ENCODE measurements around the gene UFC1. TPM values are rescaled to one million over a fixed set of nuclear protein-coding genes. Genes with fewer than 3 reads are reported as not detected.

Gene UFC1
- total and polyA plus RNA-seq, 2 of the 13 experiments (the other 11 are each of a cell fraction or from before 2014, with no cell fraction given), result 72.8 to 85.2 TPM

DNA sequence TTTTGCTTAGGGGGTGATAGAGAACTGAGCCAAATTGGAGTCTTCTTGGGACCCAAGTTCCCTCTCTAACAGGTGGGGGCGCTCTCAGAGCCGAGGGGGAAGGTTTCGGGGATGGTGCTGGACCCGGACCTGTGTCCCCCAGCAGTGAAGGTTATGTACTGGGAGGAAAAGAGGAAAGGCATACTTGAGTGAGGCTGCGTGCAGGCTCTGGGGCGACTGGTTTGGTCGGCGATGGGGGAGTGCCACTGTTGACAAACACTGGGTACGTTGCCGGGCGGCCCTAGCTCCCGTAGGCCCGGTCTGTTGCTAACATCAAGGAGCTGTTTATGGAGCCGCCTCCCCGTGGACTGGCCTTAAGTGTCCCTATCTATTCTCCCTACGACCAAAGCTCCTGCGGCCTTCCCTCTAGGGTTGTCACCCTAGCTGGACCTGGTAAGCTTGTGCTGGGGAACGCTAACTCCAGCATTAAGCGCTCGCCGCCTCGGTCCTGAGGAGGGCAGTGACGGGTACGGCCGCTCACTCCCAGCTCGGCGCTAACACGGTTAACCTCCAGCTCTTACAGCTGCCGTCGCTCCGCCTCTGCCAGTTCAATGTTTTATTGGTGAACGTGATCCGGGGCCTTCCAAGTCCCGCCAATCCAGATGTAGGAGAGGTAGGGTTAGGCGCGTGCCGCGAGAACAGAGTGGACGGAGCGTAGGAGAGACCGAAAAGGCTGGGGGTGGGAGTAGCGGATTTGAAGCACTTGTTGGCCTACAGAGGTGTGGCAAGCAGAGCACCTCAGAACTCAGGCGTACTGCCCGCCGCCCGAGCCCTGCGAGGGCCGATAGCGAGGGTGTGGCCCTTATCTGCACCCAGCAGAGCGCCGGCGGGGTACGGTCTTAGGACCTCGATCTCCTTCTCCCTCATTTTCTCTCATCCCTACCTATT, 12.2 kb downstream of the UFC1 start, which contains the start of gene PPOX (continued):
- TF ChIP-seq, protein P1, sequence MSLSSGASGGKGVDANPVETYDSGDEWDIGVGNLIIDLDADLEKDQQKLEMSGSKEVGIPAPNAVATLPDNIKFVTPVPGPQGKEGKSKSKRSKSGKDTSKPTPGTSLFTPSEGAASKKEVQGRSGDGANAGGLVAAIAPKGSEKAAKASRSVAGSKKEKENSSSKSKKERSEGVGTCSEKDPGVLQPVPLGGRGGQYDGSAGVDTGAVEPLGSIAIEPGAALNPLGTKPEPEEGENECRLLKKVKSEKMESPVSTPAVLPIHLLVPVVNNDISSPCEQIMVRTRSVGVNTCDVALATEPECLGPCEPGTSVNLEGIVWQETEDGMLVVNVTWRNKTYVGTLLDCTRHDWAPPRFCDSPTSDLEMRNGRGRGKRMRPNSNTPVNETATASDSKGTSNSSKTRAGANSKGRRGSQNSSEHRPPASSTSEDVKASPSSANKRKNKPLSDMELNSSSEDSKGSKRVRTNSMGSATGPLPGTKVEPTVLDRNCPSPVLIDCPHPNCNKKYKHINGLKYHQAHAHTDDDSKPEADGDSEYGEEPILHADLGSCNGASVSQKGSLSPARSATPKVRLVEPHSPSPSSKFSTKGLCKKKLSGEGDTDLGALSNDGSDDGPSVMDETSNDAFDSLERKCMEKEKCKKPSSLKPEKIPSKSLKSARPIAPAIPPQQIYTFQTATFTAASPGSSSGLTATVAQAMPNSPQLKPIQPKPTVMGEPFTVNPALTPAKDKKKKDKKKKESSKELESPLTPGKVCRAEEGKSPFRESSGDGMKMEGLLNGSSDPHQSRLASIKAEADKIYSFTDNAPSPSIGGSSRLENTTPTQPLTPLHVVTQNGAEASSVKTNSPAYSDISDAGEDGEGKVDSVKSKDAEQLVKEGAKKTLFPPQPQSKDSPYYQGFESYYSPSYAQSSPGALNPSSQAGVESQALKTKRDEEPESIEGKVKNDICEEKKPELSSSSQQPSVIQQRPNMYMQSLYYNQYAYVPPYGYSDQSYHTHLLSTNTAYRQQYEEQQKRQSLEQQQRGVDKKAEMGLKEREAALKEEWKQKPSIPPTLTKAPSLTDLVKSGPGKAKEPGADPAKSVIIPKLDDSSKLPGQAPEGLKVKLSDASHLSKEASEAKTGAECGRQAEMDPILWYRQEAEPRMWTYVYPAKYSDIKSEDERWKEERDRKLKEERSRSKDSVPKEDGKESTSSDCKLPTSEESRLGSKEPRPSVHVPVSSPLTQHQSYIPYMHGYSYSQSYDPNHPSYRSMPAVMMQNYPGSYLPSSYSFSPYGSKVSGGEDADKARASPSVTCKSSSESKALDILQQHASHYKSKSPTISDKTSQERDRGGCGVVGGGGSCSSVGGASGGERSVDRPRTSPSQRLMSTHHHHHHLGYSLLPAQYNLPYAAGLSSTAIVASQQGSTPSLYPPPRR (CRISPR knock-in tag; IDR thresholded peaks at IDR 0.05; ENCODE audit: borderline replicate concordance), result no peak
- TF ChIP-seq, protein P2, sequence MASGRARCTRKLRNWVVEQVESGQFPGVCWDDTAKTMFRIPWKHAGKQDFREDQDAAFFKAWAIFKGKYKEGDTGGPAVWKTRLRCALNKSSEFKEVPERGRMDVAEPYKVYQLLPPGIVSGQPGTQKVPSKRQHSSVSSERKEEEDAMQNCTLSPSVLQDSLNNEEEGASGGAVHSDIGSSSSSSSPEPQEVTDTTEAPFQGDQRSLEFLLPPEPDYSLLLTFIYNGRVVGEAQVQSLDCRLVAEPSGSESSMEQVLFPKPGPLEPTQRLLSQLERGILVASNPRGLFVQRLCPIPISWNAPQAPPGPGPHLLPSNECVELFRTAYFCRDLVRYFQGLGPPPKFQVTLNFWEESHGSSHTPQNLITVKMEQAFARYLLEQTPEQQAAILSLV (CRISPR knock-in tag; IDR thresholded peaks at IDR 0.05; ENCODE audit: borderline replicate concordance), result no peak
- TF ChIP-seq, protein P3, sequence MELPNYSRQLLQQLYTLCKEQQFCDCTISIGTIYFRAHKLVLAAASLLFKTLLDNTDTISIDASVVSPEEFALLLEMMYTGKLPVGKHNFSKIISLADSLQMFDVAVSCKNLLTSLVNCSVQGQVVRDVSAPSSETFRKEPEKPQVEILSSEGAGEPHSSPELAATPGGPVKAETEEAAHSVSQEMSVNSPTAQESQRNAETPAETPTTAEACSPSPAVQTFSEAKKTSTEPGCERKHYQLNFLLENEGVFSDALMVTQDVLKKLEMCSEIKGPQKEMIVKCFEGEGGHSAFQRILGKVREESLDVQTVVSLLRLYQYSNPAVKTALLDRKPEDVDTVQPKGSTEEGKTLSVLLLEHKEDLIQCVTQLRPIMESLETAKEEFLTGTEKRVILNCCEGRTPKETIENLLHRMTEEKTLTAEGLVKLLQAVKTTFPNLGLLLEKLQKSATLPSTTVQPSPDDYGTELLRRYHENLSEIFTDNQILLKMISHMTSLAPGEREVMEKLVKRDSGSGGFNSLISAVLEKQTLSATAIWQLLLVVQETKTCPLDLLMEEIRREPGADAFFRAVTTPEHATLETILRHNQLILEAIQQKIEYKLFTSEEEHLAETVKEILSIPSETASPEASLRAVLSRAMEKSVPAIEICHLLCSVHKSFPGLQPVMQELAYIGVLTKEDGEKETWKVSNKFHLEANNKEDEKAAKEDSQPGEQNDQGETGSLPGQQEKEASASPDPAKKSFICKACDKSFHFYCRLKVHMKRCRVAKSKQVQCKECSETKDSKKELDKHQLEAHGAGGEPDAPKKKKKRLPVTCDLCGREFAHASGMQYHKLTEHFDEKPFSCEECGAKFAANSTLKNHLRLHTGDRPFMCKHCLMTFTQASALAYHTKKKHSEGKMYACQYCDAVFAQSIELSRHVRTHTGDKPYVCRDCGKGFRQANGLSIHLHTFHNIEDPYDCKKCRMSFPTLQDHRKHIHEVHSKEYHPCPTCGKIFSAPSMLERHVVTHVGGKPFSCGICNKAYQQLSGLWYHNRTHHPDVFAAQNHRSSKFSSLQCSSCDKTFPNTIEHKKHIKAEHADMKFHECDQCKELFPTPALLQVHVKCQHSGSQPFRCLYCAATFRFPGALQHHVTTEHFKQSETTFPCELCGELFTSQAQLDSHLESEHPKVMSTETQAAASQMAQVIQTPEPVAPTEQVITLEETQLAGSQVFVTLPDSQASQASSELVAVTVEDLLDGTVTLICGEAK (IDR thresholded peaks at IDR 0.05), result no peak
- TF ChIP-seq, protein P3 (CRISPR knock-in tag; IDR thresholded peaks at IDR 0.05), result peak; percentile 41; the same call in 1 of the 2 replicates
- TF ChIP-seq KLF13 (CRISPR knock-in tag; IDR thresholded peaks at IDR 0.05) (no peak), FOXK2 (IDR thresholded peaks at IDR 0.05) (no peak), POLR2A (IDR thresholded peaks at IDR 0.05; ENCODE audit: insufficient read depth in 1 of 2, low read depth in 2 of 2, low read length in 2 of 2) (peak; percentile 69 to 79), ZFP37 (CRISPR knock-in tag; IDR thresholded peaks at IDR 0.05; ENCODE audit: borderline replicate concordance) (peak; percentile 9; the same call in 1 of the 2 replicates), MTA3 (CRISPR knock-in tag; IDR thresholded peaks at IDR 0.05) (no peak), MTF1 (CRISPR knock-in tag; IDR thresholded peaks at IDR 0.05) (no peak), IRF2 (CRISPR knock-in tag; IDR thresholded peaks at IDR 0.05) (peak; percentile 61; the same call in 1 of the 2 replicates), NFYB (CRISPR knock-in tag; IDR thresholded peaks at IDR 0.05) (peak; percentile 93), JDP2 (CRISPR knock-in tag; IDR thresholded peaks at IDR 0.05; ENCODE audit: borderline replicate concordance) (no peak), ZNF83 (CRISPR knock-in tag; IDR thresholded peaks at IDR 0.05; ENCODE audit: borderline replicate concordance) (0 out of 2 replicates have a peak, but pooled peaks have one; percentile 61), BHLHE40 (IDR thresholded peaks at IDR 0.05; ENCODE audit: low read length) (peak; percentile 80)

Measured in HepG2 (cell line).